ENCODE results near the gene THBS3. TPM values are rescaled to one million over a fixed set of nuclear protein-coding genes. Genes with fewer than 3 reads are reported as not detected.

The THBS3 gene
- total and polyA plus RNA-seq, 2 of the 4 experiments (the other 2 are of a cell fraction) = 15.1 to 30.4 TPM

DNA sequence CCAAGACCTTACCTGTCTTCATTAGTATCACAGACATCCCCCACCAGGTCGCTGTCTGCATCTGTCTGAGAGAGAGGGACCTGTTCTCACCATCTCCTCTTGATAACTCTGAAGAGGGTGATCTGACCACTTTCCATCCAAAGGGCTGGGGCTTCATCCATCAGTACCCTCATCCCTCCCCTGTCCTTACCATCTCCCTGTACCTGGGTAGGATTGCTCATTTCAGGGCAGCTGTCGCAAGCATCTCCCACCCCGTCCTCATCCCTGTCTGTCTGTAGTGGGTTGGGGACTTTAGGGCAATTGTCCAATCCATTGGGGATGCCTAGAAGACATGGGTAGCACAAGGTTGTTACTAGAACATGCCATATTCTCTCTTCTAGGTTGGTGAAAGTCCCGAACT is 7.9 kb downstream of the THBS3 start:
- Histone ChIP-seq H2BK120ac (ENCODE audit: low read depth, low read length) (no peak overlapping the region), H3K4me2 (ENCODE audit: low read depth, low read length) (no peak overlapping the region), H4K8ac (ENCODE audit: low read depth in 2 of 2, low read length in 2 of 2) (no peak overlapping the region), H3K56ac (ENCODE audit: extremely low read depth, insufficient read depth, low read length) (no peak overlapping the region), H2AFZ (replicated peaks; ENCODE audit: low read length, poor library complexity) (no peak overlapping the region), H4K91ac (ENCODE audit: insufficient read depth, low read depth, low read length) (no peak overlapping the region), H2AK9ac (replicated peaks; ENCODE audit: low read depth, low read length, poor library complexity) (no peak overlapping the region), H3K23ac (ENCODE audit: low read depth, low read length) (no peak overlapping the region), H4K5ac (ENCODE audit: low read depth, low read length) (no peak overlapping the region), H3K4ac (ENCODE audit: low read depth, low read length) (no peak overlapping the region), H3K27me3 (ENCODE audit: control insufficient read depth, insufficient read depth, low read length) (no peaks in the 10 kb centered on the region), H3K9ac (ENCODE audit: low read depth, low read length) (no peak overlapping the region), H3K14ac (replicated peaks; ENCODE audit: low read depth, low read length) (no peak overlapping the region), H3K18ac (ENCODE audit: low read depth, low read length) (no peak overlapping the region), H3K36me3 (ENCODE audit: control insufficient read depth, insufficient read depth, low read length) (peaks cover 28% of the 10 kb centered on the region), H3K4me3 (ENCODE audit: insufficient read depth, low read depth, low read length) (no peak overlapping the region), H3K9me3 (ENCODE audit: control insufficient read depth, insufficient read depth, low read length) (no peaks in the 10 kb centered on the region), H3K79me1 (ENCODE audit: low read depth in 1 of 2, low read length in 2 of 2) (peaks cover 13 to 30% of the 10 kb centered on the region in 2 experiments; a peak in 3 of 4 replicates), H2BK15ac (ENCODE audit: low read depth, low read length) (no peak overlapping the region), H3K4me1 (ENCODE audit: control insufficient read depth, insufficient read depth, low read length) (peaks cover 6% of the 10 kb centered on the region; the same call in 1 of the 2 replicates), H2AK5ac (ENCODE audit: low read depth, low read length) (no peak overlapping the region), H3K9me1 (ENCODE audit: insufficient read depth, low read length) (peaks cover 15% of the 10 kb centered on the region; the same call in 1 of the 2 replicates), H4K20me1 (ENCODE audit: insufficient read depth, low read length) (no peaks in the 10 kb centered on the region), H3K27ac (ENCODE audit: insufficient read depth, low read length) (no peak overlapping the region), H2BK5ac (ENCODE audit: low read depth, low read length, poor library complexity, severe bottlenecking) (no peak overlapping the region), H2BK20ac (ENCODE audit: low read depth, low read length) (no peak overlapping the region)
- TF ChIP-seq RCOR1 (IDR thresholded peaks at IDR 0.05; ENCODE audit: insufficient replicate concordance, low read length) (no peak), CHD1 (IDR thresholded peaks at IDR 0.05; ENCODE audit: low read depth, low read length) (no peak), SMC3 (IDR thresholded peaks at IDR 0.05; ENCODE audit: low read depth, low read length) (no peak), RAD21 (IDR thresholded peaks at IDR 0.05; ENCODE audit: low read length) (no peak), FOS (IDR thresholded peaks at IDR 0.05; ENCODE audit: low read depth, low read length) (no peak), POLR2A (IDR thresholded peaks at IDR 0.05; ENCODE audit: low read depth, low read length) (no peak), CEBPB (IDR thresholded peaks at IDR 0.05; ENCODE audit: low read depth, low read length) (no peak), MAZ (IDR thresholded peaks at IDR 0.05; ENCODE audit: borderline replicate concordance, low read depth, low read length) (no peak), BHLHE40 (IDR thresholded peaks at IDR 0.05; ENCODE audit: low read depth, low read length) (no peak), CTCF (conservative IDR thresholded peaks at IDR 0.05; ENCODE audit: low read depth, low read length) (no peak), RFX5 (IDR thresholded peaks at IDR 0.05; ENCODE audit: low read depth, low read length) (no peak), MXI1 (IDR thresholded peaks at IDR 0.05; ENCODE audit: borderline replicate concordance, low read depth, low read length) (no peak), MAFK (IDR thresholded peaks at IDR 0.05; ENCODE audit: low read depth, low read length) (no peak), NFE2L2 (IDR thresholded peaks at IDR 0.05; ENCODE audit: low read depth, low read length) (no peak)
- TF ChIP-seq, protein P1, sequence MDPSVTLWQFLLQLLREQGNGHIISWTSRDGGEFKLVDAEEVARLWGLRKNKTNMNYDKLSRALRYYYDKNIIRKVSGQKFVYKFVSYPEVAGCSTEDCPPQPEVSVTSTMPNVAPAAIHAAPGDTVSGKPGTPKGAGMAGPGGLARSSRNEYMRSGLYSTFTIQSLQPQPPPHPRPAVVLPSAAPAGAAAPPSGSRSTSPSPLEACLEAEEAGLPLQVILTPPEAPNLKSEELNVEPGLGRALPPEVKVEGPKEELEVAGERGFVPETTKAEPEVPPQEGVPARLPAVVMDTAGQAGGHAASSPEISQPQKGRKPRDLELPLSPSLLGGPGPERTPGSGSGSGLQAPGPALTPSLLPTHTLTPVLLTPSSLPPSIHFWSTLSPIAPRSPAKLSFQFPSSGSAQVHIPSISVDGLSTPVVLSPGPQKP (IDR thresholded peaks at IDR 0.05; ENCODE audit: borderline replicate concordance, low read depth, low read length) = no peak
- TF ChIP-seq, protein P2, sequence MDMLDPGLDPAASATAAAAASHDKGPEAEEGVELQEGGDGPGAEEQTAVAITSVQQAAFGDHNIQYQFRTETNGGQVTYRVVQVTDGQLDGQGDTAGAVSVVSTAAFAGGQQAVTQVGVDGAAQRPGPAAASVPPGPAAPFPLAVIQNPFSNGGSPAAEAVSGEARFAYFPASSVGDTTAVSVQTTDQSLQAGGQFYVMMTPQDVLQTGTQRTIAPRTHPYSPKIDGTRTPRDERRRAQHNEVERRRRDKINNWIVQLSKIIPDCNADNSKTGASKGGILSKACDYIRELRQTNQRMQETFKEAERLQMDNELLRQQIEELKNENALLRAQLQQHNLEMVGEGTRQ (IDR thresholded peaks at IDR 0.05; ENCODE audit: low read depth, low read length) = no peak
- POLR2A ChIA-PET (ENCODE audit: unreplicated experiment) = no interaction called here
- in situ Hi-C loops (cut with MboI; ENCODE audit: low sequenced_read_pairs) (no loop called here), intact Hi-C loops (cut with micrococcal nuclease) (loop anchor here (10.0 kb wide), 2 partner anchors 125 to 395 kb away; partner anchors contain the start of gene RUSC1), dilution Hi-C loops (cut with HindIII; ENCODE audit: low sequenced_read_pairs, unreplicated experiment) (no loop called here)
- DNase-seq (no peak), ATAC-seq (ENCODE audit: low read depth) (no peak)
- CTCF ChIA-PET = no interaction called here
- BruUV-seq (replicated peaks) = no TSS peak
- 60% methylated on average over 1 of the region's 4 CpGs; no CpG with 5 or more reads in 1 of the 2 experiments for WGBS, 2 experiments (ENCODE audit: extremely low coverage in 2 of 2, insufficient read length in 1 of 2)
